ENCODE results near the gene QKI.

DNA sequence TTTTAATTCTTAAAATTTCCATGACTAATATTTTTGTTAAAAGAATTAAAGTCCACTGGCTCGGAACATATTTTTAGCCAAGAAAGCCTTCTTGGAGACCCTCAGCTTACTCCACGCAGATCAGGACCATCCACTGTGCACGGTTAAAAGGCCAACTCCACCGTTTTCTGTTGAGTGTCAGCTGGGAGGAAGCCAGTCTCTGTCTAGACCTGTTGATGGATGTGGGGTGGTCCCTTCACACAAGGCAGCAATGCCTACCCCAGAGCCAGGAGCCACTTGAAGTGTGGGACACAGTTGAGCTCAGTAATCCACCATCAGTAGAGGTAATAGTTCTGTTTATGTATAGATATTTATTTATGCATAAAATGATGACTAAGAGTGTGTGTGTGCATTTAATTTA lies 19.9 kb upstream of the QKI start:
- TF ChIP-seq CTCF (IDR thresholded peaks at IDR 0.05; ENCODE audit: insufficient read depth, low read depth, low read length) (no peak), EZH2 (IDR thresholded peaks at IDR 0.05; ENCODE audit: insufficient read depth, low read length) (no peak)
